ENCODE data around the gene MRPL54.

MRPL54 gene

DNA sequence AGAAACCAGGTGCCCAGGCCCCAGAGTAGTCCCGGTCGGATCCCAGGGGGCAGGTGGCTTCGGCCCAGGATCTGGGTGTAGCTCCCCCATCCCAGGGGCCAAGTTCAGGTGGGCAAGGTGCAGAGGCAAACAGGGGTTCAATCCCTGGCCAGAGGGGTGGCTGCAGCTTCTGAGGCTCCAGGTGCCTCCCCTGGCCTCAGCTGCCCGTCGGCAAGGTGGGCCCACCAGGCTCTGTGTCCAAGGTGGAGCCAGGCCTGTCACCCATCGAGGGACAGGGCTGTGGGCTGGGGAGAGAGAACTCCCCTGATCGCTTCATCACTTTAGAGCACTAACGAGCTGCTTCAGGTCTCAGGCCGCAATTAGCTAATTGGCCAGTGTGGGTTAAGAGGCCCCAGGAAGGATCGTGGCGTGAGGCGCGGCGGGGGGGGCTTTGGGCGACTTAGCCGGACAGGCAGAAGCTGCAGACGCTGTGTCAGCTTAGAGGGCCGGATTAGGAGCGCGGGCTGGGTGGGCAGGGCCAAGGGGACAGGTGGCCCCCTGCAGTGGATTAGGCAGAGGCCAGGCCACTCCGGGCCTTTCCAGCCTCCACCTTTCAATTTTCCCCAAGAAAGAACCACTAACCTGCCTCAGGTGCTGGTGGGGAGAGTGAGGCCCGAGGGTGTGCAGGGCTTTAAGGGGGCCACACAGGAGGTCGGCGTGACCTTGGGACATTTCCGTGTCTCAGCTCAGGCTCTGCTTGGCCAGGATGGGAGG is 12.3 kb downstream of the MRPL54 start:
- TF ChIP-seq CTCF (IDR thresholded peaks at IDR 0.05; ENCODE audit: low read length, missing control alignments) = no peak
- no peak overlapping the region for H3K4me3 ChIP-seq (replicated peaks; ENCODE audit: low read depth, low read length)
- no peak for DNase-seq (ENCODE audit: low read depth)

- H3K4me3 ChIP-seq (replicated peaks; ENCODE audit: low read depth, low read length) = no peak overlapping the region
- DNase-seq (ENCODE audit: low read depth) = no peak
- TF ChIP-seq CTCF (IDR thresholded peaks at IDR 0.05; ENCODE audit: low read length, missing control alignments) = no peak
Measured at GRCh38 chr19:3775374-3775711, 12.9 kb downstream of the MRPL54 start.

- no peak for DNase-seq (ENCODE audit: low read depth)
- no peak overlapping the region for H3K4me3 ChIP-seq (replicated peaks; ENCODE audit: low read depth, low read length)
- no peak for TF ChIP-seq CTCF (IDR thresholded peaks at IDR 0.05; ENCODE audit: low read length, missing control alignments)
Measured at GRCh38 chr19:3775831-3776230, 13.3 kb downstream of the MRPL54 start.

GRCh38 chr19:3776479-3777040 is 14.1 kb downstream of the MRPL54 start:
- no peak for TF ChIP-seq CTCF (IDR thresholded peaks at IDR 0.05; ENCODE audit: low read length, missing control alignments)
- H3K4me3 ChIP-seq (replicated peaks; ENCODE audit: low read depth, low read length) = no peak overlapping the region
- DNase-seq (ENCODE audit: low read depth) = no peak

- no peak for TF ChIP-seq CTCF (IDR thresholded peaks at IDR 0.05; ENCODE audit: low read length, missing control alignments)
- H3K4me3 ChIP-seq (replicated peaks; ENCODE audit: low read depth, low read length) = no peak overlapping the region
- DNase-seq (ENCODE audit: low read depth) = no peak
Measured at GRCh38 chr19:3778104-3778867, 15.8 kb downstream of the MRPL54 start.

GRCh38 chr19:3778899-3779723 is 16.6 kb downstream of the MRPL54 start:
- no peak for TF ChIP-seq CTCF (IDR thresholded peaks at IDR 0.05; ENCODE audit: low read length, missing control alignments)
- DNase-seq (ENCODE audit: low read depth) = no peak
- no peak overlapping the region for H3K4me3 ChIP-seq (replicated peaks; ENCODE audit: low read depth, low read length)
